HEK293 (cell line): ENCODE measurements around the gene ALDH4A1.

Experiments
- CTCF ChIP-seq: fragments of 450-650 bp; formaldehyde crosslinking; IDR thresholded peaks from 2 replicates; pipeline ENCODE4 v1.5.1; 2016; ENCODE audit warnings: missing biosample characterization, missing genetic modification characterization
- ELK4 ChIP-seq: IDR thresholded peaks from 2 replicates; pipeline ENCODE4 v1.6.1; 2011; ENCODE audit warnings: mild to moderate bottlenecking, low read depth, low read length, borderline replicate concordance
- TCF7L2 ChIP-seq: IDR thresholded peaks from 2 replicates; pipeline ENCODE4 v1.6.1; 2011; ENCODE audit warnings: low read depth, mild to moderate bottlenecking, inconsistent platforms, low read length, moderate library complexity, borderline replicate concordance
- ZBTB8A ChIP-seq: fragments of 450-650 bp; formaldehyde crosslinking; IDR thresholded peaks from 2 replicates; pipeline ENCODE4 v1.5.1; 2016; ENCODE audit warnings: missing biosample characterization, missing genetic modification characterization
- ZNF184 ChIP-seq: fragments of 450-650 bp; IDR thresholded peaks from 2 replicates; pipeline ENCODE4 v1.5.1; 2018; ENCODE audit warnings: missing biosample characterization, mild to moderate bottlenecking, missing genetic modification characterization

GRCh38 chr1:18859560-18859959 lies 42.8 kb downstream of the ALDH4A1 start, which contains the start of gene TAS1R2:
- no peak for TF ChIP-seq ZNF184
- no peak for TF ChIP-seq ZBTB8A (tag by site-specific recombination)
- TF ChIP-seq CTCF (tag by site-specific recombination) = no peak
- no peak for TF ChIP-seq TCF7L2
- no peak for TF ChIP-seq ELK4
